CD4-positive, alpha-beta T cell (primary cell): ENCODE results near the gene C16orf86. TPM values are rescaled to one million over a fixed set of nuclear protein-coding genes. Genes with fewer than 3 reads are reported as not detected.

Experiments
- ATAC-seq: fragments of 200-7000 bp; cut with Tn5 transposase; one replicate; pipeline ENCODE4 v1.10.0; 2022; ENCODE audit warnings: mild to moderate bottlenecking; ENCODE audit not compliant: poor library complexity
- CTCF ChIA-PET: fragments of 350-600 bp; sonication (Branson Sonifier 250); formaldehyde crosslinking; loops from one replicate; lab custom pipeline; 2021; ENCODE audit warnings: antibody characterized with exemption, inconsistent platforms; lab: Charles Lee
- POLR2A ChIA-PET: fragments of 350-600 bp; sonication (Branson Sonifier 250); formaldehyde crosslinking; loops from one replicate; lab custom pipeline; 2021; ENCODE audit warnings: antibody characterized with exemption, inconsistent platforms; lab: Charles Lee
- DNase-seq, 14 experiments: peaks; one replicate each; pipeline ENCODE4 v3.0.0-alpha.2; 2013 to 2020; ENCODE audit warnings: mixed read lengths in 2 of 14
- H3K27ac ChIP-seq, 2 donors: one replicate each; pipeline versions ENCODE4 v1.5.1 to v1.7.0; 2013; ENCODE audit warnings: low read length in 2 of 2, low read depth in 1 of 2, mild to moderate bottlenecking in 1 of 2
- H3K27me3 ChIP-seq, 2 experiments: 1 replicate in 1 of 2; 2 replicates in 1 of 2; pipeline versions ENCODE4 v1.6.1 to v1.7.0; 2013; ENCODE audit warnings: low read length in 2 of 2, control low read depth in 1 of 2, mild to moderate bottlenecking in 1 of 2, moderate library complexity in 1 of 2; ENCODE audit not compliant: insufficient read depth in 2 of 2, control insufficient read depth in 1 of 2
- H3K36me3 ChIP-seq: one replicate; pipeline ENCODE4 v1.6.1; 2013; ENCODE audit warnings: low read length, control low read depth; ENCODE audit not compliant: insufficient read depth
- H3K4me1 ChIP-seq: one replicate; pipeline ENCODE4 v1.6.1; 2013; ENCODE audit warnings: low read length, control low read depth; ENCODE audit not compliant: insufficient read depth
- H3K4me3 ChIP-seq: one replicate; pipeline ENCODE4 v1.5.1; 2013; ENCODE audit warnings: mild to moderate bottlenecking, low read length, moderate library complexity
- H3K9me3 ChIP-seq, 2 experiments: 1 replicate in 1 of 2; 2 replicates in 1 of 2; pipeline versions ENCODE4 v1.6.1 to v1.7.0; 2013; ENCODE audit warnings: low read length in 2 of 2, mild to moderate bottlenecking in 2 of 2, control low read depth in 1 of 2, moderate library complexity in 1 of 2; ENCODE audit not compliant: control insufficient read depth in 1 of 2, insufficient read depth in 1 of 2
- H3K27ac Mint-ChIP-seq: one replicate; pipeline ENCODE4 v1.8.0; 2020; ENCODE audit warnings: mixed read lengths
- H3K27me3 Mint-ChIP-seq: one replicate; pipeline ENCODE4 v1.8.0; 2021; ENCODE audit warnings: mixed read lengths
- H3K36me3 Mint-ChIP-seq: one replicate; pipeline ENCODE4 v1.8.0; 2021; ENCODE audit warnings: low read depth, mixed read lengths
- H3K4me1 Mint-ChIP-seq: one replicate; pipeline ENCODE4 v1.8.0; 2021; ENCODE audit warnings: low read depth, mixed read lengths
- H3K4me3 Mint-ChIP-seq: one replicate; pipeline ENCODE4 v1.8.0; 2020; ENCODE audit warnings: mild to moderate bottlenecking, mixed read lengths
- H3K9me3 Mint-ChIP-seq: one replicate; pipeline ENCODE4 v1.8.0; 2020; ENCODE audit warnings: mixed read lengths
- intact Hi-C, 2 experiments: fragments of 100-400 bp; cut with DNase I in 1 of 2; cut with micrococcal nuclease in 1 of 2; formaldehyde crosslinking; loops; one replicate each; pipeline versions ENCODE4 v1.15.1 to v1.9.0; 2023 to 2025; cut with DNase I, micrococcal nuclease
- total RNA-seq, 174 experiments: library from RNA in 2 of 174; stranded (reverse) in 2 of 174; gene quantifications; one replicate each; pipeline ENCODE4 v1.2.3 and lab custom pipeline; 2021 to 2026
- TF ChIP-seq, protein P1 (sequence below): fragments of 200-600 bp; IDR thresholded peaks from one replicate; pipeline ENCODE4 v1.8.0; 2022; ENCODE audit warnings: antibody characterized with exemption, mild to moderate bottlenecking

The C16orf86 gene
- total RNA-seq, 2 experiments from 2014 or later, result 2.0 to 2.4 TPM

DNA sequence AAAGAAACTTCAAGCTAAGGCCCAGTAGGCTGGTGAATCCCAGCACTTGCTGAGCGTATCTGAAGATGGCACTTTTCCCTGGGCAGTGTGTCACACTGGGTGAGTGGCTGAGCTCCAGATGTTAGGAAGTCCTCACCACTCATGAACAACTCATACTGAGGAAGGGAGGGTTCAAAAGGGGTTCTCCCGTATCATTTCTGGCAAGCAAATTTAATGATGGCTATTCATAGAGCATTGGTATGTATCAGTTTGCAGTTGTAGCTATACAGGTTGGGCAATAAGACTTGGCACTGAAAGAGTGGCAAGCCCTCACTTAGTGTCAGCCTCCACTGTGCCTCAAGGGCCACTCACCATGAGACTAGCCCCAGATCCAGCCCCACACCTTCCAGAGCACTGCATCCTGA, 41.8 kb downstream of the C16orf86 start:
- Histone ChIP-seq H3K27me3 (no peaks in the 10 kb centered on the region), H3K4me1 (peaks cover 7% of the 10 kb centered on the region), H3K4me3 (no peak overlapping the region), H3K27ac (no peak overlapping the region), H3K9me3 (no peaks in the 10 kb centered on the region), H3K36me3 (no peaks in the 10 kb centered on the region)
- DNase-seq, result no peak
- ChIA-PET POLR2A (no interaction called here), CTCF (interaction anchor here (0.6 kb wide), 1 partner anchor 68 kb away, joined by 3 read pairs; no protein-coding TSS in a partner anchor)
- TF ChIP-seq, protein P1, sequence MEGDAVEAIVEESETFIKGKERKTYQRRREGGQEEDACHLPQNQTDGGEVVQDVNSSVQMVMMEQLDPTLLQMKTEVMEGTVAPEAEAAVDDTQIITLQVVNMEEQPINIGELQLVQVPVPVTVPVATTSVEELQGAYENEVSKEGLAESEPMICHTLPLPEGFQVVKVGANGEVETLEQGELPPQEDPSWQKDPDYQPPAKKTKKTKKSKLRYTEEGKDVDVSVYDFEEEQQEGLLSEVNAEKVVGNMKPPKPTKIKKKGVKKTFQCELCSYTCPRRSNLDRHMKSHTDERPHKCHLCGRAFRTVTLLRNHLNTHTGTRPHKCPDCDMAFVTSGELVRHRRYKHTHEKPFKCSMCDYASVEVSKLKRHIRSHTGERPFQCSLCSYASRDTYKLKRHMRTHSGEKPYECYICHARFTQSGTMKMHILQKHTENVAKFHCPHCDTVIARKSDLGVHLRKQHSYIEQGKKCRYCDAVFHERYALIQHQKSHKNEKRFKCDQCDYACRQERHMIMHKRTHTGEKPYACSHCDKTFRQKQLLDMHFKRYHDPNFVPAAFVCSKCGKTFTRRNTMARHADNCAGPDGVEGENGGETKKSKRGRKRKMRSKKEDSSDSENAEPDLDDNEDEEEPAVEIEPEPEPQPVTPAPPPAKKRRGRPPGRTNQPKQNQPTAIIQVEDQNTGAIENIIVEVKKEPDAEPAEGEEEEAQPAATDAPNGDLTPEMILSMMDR, result no peak
- intact Hi-C loops, result no loop called here
- Mint-ChIP-seq H3K4me1 (peaks cover 24% of the 10 kb centered on the region), H3K9me3 (no peaks in the 10 kb centered on the region), H3K27me3 (no peaks in the 10 kb centered on the region), H3K36me3 (peaks cover 9% of the 10 kb centered on the region), H3K27ac (no peak overlapping the region), H3K4me3 (no peak overlapping the region)
- ATAC-seq, result no peak

DNA sequence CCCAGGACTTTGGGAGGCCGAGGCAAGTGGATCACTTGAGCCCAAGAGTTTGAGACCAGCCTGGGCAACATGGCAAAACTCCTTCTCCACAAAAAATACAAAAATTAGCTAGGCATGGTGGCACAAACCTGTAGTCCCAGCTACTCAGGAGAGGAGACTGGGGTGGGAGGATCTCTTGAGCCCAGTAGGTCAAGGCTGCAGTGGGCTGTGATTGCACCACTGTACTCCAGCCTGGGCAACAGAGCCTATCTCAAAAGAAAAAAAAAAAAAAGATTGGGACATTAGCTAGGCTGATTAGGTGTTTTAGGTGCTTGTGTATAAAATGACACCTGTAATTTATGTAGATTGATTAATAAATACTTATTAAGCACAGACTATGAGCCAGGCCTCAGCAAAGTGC, 42.4 kb downstream of the C16orf86 start:
- no peak overlapping the region for H3K27ac Mint-ChIP-seq

DNA sequence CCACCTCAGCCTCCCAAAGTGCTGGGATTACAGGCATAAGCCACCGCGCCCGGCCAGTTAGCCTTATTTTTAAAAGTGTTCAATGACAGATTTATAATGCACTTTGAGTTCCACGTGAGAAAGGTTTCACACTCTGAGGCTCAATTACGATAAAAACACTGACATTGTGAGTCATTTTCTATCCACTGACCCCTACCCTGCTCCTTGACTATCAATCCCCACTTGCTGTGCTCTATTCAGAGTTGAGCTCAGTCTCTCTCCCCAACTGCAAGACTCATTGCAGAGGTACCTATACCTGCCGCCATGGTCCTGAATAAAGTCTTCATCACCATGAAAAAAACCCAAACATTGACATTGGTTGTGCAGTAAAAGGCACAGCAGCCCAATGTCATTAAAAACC, 44.0 kb downstream of the C16orf86 start:
- no peaks in the 10 kb centered on the region for H3K27me3 Mint-ChIP-seq
- intact Hi-C loops, result no loop called here
- H3K9me3 Mint-ChIP-seq, result no peaks in the 10 kb centered on the region
- H3K36me3 ChIP-seq, result no peaks in the 10 kb centered on the region
- TF ChIP-seq, protein P1, result no peak
- no peak overlapping the region for H3K4me3 Mint-ChIP-seq
- no peak overlapping the region for H3K27ac ChIP-seq
- DNase-seq (no peak), ATAC-seq (no peak)
- H3K4me3 ChIP-seq, result no peak overlapping the region
- CTCF ChIA-PET, result no interaction called here
- H3K27ac Mint-ChIP-seq, result no peak overlapping the region
- POLR2A ChIA-PET, result no interaction called here
- H3K27me3 ChIP-seq, result no peaks in the 10 kb centered on the region
- H3K4me1 ChIP-seq, result peaks cover 3% of the 10 kb centered on the region
- H3K36me3 Mint-ChIP-seq, result peaks cover 9% of the 10 kb centered on the region
- H3K4me1 Mint-ChIP-seq, result peaks cover 6% of the 10 kb centered on the region
- no peaks in the 10 kb centered on the region for H3K9me3 ChIP-seq

More for the DNA sequence above, 42.4 kb downstream of the C16orf86 start:
- H3K27ac ChIP-seq, result no peak overlapping the region
- TF ChIP-seq, protein P1, result no peak
- no peaks in the 10 kb centered on the region for H3K36me3 ChIP-seq
- CTCF ChIA-PET, result no interaction called here
- H3K27me3 ChIP-seq, result no peaks in the 10 kb centered on the region
- POLR2A ChIA-PET, result no interaction called here
- Mint-ChIP-seq H3K9me3 (no peaks in the 10 kb centered on the region), H3K36me3 (peaks cover 9% of the 10 kb centered on the region), H3K4me1 (peaks cover 17% of the 10 kb centered on the region), H3K27me3 (no peaks in the 10 kb centered on the region), H3K4me3 (no peak overlapping the region)
- DNase-seq (no peak), ATAC-seq (no peak)
- no peaks in the 10 kb centered on the region for H3K9me3 ChIP-seq
- H3K4me1 ChIP-seq, result peaks cover 3% of the 10 kb centered on the region
- no peak overlapping the region for H3K4me3 ChIP-seq
- intact Hi-C loops, result no loop called here
